Fibroblast of skin of right biceps (primary cell): ENCODE measurements around the gene OAF.
A peak's percentile ranks its signal among the peaks of the same experiment; 100 is the strongest.

Experiments
- DNase-seq: peaks from one replicate; pipeline ENCODE4 v3.0.0-alpha.2; 2013

OAF gene

DNA sequence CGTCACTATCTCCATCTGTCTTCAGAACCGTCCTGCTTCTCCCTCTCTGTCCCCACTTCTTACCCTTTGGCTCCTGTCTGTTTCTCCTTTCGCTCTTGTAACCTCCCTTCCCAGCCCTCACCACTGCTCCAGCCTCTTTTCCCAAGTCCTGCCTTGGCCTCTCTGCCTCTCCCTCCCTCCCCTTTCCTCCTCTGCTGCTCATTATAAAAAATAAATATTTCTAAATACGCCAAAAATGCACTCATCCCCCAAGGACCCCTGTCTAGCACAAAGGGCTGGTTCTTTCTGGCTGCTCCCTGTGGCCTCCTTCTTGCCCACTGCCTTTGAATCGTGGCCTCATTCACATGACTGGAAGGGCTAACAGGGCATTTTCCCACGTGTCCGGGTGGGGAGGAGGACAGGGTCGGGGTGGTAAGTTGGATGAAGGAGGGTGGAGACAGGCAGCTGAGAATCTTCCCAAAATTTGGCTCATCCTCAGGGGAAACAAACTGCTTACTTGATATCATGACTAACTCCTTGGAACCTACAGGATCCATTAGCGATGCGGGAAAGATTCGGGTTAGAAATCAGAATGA, 26.4 kb upstream of the OAF start:
- no peak for DNase-seq

DNA sequence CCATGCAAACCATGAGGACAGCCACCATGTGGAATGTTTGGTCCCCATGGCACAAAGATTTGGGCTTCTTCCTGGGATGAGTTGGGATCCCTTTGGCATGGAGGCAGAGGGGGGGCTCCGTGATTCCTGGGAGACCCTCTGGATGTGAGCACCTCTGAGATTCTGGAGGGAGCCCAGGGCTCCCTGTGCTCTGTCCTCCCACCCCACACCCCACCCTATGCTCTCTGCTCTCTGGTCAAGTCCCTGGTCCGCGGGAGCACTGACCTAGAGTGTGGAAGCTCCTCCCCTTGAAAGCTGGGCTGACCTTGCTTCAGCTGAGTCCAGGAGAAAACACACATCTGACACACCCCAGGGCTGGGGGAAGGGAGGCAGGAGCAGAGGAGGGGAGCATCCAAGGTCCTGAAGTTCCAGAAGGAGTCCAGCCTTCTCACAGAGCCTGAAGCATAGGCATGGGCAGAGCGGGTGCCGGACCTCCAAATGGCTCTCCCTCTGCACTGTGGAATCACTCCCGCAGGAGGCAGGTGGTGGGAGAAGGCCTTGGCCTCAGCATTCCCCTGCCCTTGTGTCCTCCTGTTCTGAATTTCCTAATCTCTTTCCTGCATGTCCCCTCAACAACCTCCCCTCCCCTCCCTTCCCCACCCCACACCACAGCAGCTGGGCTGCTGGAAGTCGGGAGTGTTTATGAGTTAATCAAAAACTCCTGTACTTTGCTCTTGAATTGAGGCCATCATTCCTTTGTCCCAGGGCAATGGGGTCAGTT, 25.7 kb upstream of the OAF start:
- peak; percentile 44 for DNase-seq

DNA sequence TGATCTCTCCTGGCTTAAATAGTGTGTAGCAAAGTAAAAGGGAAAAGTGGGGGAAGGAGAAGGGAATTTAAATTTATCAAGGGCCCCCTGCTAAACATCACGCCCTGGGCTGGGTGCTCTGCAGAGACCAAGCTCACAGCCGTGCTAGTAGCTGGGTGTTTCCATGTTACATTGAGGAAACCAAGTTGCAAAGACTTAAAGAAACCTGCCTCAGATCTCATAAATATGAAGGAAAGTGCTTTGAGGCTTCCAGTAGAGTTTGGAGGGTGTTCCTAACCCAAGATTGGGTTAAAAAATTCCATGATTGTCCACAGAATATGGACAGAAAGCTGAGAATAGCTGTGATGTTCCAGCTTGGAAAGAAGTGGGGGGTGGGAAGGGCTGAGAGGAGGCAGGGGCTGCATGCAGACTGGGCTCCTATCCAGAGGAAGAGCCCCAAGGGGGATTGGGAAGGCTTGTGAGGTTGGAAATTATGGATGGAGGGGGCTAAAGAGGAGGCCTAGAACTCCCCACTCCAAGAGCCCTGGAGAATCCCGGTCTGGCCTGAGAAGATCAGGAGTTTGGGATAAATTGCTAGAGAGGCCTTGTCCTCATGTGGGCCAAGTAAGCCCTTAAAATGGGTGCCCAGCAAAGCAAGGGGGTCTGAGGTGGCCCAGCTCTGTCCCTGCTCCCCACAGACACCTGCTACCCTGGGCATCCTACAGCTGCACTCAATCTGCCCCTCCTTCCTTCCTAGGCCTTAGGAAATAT, 25.0 kb upstream of the OAF start:
- peak; percentile 33 for DNase-seq

DNA sequence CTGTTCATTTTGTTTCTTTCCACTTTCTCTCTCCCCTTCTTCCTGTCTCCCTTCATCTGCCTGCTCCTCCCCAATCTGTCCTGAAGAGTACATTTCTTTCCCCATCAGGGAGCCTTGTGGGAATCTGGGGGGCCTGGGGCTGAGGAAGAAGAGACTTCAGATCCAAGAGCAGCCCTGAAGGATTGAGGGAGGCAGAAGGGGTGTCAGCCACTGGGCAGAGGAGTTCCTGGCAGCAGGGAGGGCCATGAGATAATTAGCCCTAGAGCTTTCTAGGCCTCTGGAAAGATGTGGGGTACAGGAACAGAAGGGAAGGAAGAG, 24.4 kb upstream of the OAF start:
- DNase-seq: no peak

DNA sequence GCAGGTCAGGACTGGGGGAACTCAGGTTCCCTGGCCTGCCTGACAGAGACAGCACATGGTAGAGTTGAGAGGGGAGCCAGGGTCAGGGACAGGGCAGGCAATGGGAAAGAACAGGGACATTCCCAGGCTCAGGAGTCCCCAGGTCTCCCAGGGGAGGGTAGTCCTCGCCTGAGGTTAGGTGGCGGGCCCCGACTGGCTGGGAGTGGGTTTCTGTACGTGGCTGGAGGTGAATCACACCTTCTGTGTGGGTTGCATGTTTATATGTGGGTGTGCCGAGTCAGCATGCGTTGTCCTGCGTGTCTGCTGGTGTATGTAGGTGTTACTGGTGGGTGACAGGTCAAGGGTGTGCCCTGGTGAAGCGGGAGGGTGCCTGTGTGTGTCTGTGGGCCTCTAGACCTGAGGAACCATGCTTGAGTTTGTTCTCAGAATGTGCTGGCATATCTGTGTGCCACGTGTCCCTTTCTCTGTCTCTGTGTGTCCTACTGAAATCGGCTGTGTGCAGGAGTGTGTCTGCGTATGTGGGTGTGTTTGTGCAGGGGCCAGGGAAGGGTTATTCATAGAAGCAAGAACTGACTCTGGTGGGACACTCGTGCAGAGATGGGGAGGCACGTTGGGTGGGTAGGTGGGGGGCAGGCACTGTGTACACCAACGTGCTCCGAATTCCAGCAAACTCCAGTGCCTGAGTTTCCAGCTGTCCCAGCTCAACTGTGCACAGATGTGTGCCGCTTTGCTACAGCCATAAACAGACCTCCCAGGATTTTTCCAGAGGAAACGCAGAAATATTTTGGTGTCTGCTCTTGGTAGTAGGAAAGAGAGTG, 23.8 kb upstream of the OAF start:
- DNase-seq: peak; percentile 51

DNA sequence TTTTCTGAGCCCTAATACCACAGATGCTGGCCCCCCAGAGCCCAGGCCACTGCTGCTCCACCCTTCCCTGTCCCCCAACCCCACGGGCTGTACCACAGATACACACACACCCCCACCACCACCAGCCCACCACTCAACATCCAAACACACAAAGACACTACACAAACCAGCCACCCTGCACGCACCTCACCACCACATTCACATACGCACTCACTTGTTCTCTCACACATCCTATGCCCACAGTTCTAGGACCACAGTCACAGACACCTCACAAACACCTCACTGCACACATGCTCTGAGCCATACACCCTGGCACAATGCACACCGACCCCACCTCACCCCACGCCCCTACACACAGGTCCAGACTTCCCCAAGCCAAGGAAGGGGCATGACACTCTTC, 22.5 kb upstream of the OAF start:
- DNase-seq: no peak

DNA sequence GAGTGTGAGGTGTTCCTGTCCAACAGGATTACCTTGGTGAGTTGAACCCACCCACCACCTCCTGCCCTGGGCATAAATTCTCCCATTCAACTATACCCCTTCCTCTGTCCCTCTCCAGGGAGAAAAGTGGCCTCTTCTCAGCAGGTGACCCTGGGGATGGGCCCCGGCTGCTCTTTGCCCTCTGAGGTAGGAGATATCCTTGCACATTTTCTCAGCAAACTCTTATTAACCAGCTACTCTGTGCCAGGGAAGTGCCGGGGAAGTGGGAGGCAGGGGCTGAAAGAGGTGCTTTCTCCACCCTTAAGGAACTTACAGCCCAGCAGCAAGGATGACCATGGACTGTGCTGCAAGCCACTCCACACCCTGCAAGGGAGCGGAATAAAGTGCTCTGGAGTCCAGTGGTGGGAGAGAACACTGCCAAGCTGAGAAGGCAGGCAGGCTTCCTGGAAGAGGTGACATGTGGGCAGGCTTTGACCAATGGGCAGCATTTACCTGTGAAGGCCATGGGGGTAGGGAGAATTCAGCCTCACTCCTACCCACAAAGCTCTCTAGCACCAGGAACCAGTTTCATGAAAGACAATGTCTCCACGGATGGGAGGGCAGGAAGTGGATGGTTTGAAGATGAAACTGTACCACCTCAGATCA, 21.9 kb upstream of the OAF start:
- no peak for DNase-seq

DNA sequence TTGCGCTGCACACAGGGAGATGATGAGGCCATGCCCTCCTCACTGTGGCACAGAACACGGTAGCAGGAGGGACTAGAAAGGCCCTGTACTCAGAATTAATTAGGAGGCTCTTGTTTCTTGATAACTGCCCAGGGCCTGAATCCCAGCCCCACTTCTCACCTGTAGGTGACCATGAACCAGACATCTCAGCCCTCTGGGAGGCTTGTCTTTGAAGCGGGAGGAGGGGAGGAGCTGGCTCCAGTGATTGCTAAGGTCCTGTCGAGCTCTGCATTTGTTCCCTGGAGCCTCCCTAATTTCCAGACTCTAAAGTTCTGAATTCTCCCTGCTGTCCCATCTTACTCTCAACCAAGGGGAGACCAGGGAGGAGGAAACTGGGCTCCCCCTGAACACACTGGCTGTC, 19.8 kb upstream of the OAF start:
- DNase-seq: no peak

DNA sequence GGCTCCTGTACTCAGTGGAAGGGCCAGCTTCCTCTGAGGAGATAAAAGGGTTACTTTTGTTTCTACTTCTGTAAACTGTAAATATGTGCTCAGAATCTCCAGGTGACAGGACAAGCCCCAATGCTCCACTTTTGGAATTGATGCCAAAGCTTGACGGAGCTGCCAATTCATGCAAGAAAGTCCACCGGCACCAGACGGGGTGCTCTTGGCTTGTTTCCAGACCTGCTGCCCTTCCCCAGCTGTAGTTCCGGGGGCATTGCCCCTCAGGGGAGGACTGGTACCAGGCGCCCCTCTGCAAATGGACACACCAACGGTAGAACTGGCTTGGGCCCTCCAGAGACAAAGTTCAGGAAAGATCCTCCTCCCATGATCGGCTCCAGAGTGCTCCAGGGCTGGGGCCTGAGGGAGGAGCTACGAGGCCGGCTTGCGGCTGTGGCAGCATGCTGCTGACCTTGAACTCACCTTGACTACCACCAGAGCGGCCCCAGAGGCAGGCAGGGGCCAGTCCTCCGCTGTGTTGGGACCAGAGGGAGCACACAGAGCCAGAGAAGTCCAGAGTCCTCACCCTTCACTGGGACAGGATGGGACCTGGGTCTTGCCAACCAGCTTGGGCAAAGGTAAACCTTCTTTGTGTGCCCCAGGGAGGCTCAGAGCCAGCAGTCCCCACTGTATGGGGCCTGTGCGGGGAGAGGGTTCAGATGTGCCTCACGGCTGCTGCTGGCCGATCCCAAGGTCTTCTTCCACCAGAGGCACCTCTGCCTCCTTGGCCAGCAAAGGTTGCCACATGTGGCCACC, 17.8 kb upstream of the OAF start:
- DNase-seq: no peak

DNA sequence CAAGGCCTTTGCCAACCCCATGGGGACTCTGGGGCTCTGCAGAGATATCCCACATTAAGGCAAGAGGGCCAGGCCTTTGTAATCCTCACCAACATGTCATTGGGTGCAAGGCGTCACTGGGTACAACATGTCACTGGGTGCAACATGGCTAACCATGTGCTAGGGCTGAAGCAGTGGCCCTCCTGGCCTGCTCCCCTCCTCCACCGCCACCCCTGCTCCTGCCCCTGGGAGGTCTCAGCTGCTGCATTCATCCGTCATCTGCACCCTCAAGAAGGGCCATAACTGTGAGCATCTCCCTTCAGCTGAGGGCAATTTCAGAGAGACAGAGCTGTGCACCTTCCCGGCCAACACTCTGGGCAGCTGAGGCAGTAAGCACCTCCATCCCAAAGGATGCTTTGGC, 16.7 kb upstream of the OAF start:
- no peak for DNase-seq

DNA sequence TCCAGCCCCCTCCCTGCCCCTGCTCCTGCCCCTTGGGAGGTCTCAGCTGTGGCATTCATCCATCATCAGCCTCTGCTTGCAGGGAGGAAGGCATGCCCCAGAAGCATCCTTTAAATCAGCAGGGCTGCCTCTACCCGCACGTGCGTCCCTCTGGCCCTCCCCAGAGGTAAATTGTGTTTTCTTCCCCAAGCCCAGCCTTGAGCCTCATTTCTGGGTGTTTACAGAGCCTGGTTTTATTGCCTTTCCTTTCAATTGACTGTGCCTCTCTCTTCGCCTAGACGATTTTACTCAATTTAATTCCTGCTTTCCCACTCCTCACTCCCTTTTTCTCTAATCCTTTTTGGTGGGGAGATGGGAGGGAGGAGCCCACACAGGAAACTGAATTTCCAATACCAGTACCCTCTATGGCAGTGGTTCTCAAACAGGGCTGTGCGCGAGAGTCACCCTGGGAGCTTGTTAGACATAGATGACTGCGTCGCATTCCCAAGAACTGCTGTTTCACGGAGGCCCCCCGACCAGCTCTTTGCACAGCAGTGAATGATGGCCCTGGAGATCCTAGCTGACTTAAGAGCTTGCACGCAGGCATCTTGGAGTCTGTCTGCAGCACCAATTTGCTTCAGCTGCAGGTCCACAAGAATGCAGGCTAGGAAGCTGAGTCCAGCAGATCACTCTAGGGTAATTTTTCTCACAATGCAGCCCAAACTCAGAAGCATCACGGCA, 15.1 kb upstream of the OAF start:
- peak; percentile 33 for DNase-seq

DNA sequence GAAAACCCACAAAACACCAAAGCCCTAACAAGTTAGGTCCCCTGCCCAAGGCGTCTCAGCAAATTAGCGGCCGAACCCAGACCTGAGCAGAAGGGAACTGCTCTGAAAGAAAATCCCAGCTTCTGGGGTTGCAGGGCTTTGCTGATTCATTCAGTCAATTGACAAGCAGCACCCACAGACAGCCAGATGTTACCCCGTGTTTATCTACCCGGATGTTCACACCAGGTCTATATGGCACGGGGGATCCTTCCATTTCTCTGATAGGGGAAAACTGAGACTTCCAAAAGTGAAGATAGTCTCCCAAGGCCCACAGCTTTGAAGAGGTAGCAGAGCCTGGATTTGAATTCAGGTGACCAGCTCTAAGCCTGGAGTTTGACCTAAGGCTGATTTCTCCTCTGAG, 14.0 kb upstream of the OAF start:
- no peak for DNase-seq

DNA sequence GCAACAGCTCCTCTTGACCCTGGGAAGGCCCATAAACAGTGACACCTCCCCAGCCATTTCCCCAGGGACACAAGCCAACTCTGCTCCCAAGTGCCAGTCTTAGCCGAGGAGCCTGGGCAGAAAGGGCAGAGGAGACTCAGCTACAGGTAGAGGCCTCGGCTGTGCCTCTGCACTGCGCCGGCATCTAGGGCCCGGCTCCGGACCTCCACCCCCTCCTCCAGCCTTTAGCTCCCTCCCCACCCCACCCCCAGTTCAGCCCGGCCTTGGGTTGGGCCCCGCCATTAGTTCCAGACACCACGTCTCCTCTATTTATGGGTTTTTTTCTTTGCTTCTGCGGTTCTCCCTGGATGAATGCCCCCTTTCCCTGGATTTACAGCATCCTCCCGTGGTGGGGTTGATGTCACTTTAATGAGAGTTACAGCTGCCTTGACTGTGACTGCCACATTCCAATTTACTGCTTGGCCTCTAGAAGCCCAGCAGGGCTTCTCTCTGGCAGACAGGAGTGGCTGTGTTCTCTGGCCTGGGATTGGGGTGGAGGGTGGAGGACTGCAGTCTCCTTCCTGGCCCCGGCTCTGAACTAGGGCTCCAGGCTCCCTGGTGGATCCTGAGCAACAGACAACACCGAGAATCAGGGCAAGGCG, 13.5 kb upstream of the OAF start:
- peak; percentile 78 for DNase-seq

DNA sequence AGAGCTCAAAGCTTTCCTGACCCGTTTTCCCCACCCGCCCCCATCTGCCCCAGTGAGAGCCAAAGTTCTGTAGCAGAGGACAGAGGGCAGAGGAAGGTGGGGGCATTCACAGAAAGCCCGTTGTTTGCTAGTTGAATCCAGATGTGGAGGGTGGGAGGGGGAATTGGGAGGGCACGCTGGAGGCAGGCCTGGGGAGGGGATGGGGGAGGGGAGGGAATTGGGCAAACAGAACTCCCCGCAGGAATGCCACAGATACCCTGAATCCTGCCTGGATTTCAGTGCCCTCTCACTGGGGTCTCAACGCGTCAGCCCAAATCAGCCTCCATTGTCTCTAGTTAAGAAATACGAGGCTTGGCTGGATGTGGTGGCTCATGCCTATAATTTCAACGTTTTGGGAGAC, 12.9 kb upstream of the OAF start:
- DNase-seq: no peak

DNA sequence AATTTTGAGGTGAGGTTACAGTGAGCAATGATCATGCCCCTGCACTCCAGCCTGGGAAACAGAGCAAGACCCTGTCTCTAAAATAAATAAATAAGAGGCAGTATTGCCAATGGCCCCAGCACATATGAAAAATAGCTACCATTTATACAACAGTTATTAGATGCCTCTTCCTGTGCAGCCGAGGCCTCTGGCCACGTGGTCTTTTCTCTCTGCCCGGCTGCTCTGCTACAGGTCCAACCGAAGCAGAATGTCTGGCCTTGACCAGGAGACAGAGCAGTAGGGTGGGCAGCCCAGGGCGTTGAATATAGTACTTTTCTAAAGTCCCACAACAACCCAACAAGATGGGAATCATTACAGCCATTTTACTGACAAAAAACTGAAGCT, 12.4 kb upstream of the OAF start:
- DNase-seq: no peak

DNA sequence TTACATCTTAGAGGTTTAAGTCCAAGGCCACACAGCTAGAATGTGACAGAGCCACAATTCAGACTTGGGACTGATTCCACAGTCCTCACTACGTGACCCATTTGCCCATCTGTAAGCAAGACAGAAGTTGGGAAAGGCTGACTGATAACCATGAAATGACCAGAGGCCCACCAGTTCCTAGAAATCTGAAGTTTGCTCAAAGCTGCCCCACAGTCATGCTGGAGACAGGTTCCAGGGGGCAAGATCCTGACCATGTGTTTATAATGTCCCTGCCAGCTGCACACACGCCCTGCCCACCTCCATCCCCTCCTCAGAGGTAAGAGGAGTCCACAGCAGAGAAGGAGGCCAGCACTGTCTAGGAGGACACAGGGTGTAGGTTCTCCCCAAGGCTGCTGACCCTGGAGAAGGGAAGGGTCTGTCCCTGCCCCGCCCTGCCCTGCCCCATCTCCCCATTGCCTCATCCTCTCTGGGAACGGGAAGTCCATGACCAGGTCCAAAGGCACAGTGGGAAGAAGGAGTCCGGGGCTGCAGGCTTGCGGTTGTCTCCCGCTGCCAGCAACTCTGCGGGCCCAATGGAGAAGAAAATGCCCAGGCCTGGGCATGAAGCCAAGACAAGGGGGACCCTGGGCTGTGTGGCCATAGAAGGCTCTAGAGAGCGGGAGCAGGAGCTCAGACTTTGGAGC, 11.9 kb upstream of the OAF start:
- no peak for DNase-seq

DNA sequence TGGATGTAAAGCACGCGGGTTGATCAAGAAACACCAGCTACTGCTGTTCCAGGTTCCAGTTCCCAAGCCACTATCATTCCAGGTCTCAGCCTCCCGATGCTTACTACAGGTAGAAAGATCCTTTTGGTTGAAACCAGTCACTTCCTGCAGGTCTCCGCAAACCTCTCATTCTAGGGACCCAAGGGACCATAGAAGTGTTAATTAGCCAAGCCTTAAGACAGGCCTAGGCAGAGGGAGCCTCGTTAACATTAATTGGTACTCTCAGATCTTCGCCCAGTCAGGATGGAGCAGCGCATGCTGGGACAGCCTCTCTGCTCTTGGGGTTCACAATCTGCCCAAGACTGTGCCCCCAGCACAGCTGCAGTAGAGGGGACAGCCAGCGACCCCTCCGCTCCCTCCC, 11.2 kb upstream of the OAF start:
- DNase-seq: no peak

DNA sequence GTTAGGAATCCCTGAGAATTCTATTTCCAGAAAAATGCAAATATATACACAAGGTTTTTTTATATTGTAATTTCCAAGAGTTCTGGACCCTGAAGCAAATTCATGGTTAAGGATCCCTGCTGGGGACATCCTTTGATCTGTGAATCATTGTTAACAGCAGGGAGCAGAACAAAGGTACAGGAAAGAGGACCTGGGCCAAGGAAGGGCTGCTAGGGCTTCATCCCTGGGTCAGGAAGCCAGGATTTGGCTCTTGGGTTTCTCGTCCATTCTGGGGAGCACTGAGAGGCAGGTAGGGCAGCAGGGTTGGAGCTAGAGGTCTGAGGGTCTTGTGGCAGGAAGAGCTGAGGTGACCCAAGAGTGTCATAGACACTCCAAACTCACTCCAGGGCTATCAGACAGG, 10.2 kb upstream of the OAF start:
- DNase-seq: no peak

DNA sequence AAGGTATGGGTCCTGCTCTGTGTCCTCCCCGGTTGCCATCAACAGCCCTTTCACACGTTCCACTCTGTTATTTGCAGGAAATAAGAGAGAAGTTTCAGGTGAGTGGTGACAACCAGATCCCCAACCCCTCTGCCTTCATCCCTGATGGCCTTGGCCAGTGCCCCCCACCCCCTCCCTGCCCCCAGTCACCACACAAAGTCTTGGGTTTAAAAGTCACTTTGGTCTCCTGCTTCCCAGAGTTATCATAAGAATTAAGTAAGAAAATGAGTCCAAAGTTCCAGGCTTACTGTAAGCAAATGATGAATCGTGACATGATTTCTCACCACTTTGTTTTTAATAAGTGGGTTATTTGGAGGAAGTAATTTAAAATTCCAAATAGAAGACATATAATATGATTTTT, 9.2 kb upstream of the OAF start:
- DNase-seq: no peak

DNA sequence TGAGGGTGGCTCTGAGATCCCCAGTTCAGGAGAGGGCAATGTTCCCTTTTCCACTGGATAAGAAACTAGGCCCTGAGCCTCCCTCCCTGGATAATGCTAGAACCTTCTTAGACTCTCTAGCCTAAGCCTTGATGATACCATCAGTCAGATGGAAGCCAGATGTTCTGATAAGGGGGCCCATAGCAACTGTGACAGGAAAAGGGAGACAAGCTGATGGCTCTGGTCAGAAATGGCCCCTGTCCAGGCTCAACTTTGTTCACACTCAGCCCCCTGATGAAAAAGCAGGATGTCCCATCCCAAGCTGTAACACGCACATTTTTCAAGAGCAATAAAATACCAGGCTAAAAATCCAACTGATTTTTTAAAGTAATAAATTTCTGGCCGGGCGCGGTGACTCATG, 7.2 kb upstream of the OAF start:
- no peak for DNase-seq
